HG02973 (cell line): ENCODE results near the gene ZIC2.
A peak's percentile ranks its signal among the peaks of the same experiment; 100 is the strongest.

ENCODE experiments used
- ATAC-seq: cut with Tn5 transposase; IDR thresholded peaks from one replicate; pipeline ENCODE4 v1.9.1; 2021; ENCODE audit warnings: moderate library complexity; ENCODE audit not compliant: unreplicated experiment

Gene ZIC2

DNA sequence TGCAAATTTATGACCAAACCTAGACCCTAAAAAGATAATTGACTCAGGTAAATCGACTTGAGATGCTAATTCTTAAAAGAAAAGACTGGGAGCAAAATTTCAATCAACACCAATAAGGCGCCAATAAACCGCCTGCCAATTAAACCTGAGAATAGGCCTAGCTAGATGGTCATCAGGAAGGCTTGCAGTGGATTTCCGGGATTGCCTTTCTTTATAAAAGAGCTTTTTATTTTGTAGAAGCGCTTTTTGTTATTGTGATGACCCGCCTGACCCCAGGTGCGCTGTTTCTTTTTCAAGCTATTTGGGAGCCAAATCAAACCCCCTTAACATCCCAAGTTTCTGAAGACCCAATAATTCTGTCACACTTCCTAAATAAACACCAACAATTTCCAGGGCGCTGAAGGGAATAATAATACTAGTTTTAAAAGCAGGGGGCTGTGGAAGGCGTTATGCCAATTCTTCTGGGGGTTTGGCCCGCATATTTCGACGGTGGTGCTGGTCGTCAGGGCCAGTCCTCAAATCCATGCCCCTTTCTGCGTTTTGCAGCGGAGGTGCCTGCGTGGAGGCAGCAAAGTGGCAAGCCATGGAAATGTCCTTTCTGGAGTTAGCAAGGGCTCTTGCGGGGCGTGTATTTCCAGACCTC lies 7.2 kb upstream of the ZIC2 start:
- no peak for ATAC-seq

DNA sequence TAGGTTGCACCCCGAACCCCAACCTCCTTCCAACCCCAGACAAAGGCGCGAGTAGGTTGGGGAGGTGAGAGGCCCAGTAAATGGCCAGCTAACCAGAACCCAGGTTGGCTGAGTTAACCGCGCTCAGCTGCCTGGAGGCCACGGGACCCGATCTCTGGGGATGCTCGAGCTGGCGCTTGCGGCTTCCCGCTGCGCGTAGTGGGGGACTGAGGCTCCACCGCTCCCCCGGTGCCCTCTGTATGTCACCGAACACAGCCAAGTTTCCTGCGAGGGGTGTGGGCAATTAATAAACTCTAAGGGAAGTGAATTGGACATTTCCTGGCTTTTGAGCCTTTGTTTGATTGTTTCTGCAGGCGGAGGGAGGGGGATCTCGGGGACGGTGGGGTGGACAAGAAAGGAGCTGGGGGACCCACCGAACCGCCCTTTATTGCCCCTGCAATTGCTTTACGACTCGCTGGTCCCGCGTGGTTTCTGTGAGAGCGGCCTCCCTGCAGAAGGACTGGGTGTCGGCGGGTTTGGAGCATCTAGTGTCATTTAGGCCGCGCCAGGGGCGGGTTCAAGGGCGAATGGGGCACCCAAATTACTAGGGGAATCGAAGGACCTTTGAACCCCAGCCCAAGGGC lies 6.5 kb upstream of the ZIC2 start:
- ATAC-seq, result no peak

DNA sequence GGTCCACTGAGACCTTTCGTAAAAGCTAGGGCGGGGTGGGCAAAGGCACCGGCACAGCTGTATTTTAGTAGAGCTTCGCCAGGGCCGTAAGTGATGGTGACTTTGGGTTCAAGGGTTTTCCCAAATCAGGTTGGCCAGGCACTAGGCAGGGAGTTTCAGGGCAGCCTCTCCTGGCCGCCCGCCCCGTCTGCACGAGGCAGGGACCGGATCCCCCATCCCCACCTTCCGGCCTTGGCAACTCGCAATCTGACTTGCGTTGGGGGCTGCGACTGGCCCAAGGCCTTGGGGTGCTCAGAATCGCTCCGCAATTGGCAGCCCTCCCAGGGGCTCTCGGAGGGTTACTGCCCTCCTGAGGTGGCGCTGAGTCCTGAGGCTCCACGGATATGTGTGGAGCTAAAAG lies 6.0 kb upstream of the ZIC2 start:
- ATAC-seq, result no peak

DNA sequence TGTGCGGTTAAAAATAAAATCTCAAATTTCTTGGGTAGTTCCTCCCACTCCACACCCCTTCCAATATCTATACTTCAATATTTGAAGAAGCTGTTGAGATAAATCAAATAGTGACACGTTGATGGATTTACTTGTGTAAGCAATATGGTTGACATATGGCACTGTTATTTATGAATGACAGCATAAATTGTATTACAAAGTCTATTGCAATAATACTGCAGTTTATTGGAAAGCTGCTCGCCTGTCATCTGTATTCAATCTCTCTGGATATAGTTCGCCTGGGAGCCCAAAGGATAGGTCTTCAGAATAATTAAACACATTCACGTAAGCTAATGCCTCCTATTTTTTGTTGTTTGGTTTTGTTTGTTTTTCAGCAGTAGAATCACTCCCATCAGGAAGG lies 5.0 kb upstream of the ZIC2 start:
- no peak for ATAC-seq

DNA sequence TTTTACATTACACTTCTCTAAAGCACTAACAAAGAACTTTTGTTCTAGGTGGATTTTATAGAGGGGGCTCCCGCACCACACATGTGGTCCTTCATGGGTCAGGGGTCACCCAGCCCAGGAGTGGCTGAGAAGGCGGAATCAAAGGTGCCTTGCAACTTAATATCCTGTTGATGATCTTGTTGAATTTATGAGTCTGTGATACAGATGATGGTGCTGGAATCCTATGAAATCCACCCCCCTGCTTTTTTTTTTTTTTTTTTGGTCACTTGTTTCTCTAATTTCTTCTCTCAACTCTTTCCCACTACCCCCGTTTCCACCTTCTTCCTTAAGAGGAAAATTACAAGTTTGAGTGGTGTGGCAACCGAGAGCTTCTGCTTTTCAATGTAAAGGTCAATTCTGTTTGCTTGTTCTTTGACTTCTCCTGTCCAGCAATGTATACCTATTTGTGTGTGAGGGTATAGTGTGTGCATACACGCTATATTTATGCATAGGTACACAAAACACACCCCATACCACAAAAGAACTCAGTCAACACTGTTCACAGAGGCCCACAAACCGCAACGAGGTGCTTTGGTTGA lies 4.2 kb upstream of the ZIC2 start:
- no peak for ATAC-seq

DNA sequence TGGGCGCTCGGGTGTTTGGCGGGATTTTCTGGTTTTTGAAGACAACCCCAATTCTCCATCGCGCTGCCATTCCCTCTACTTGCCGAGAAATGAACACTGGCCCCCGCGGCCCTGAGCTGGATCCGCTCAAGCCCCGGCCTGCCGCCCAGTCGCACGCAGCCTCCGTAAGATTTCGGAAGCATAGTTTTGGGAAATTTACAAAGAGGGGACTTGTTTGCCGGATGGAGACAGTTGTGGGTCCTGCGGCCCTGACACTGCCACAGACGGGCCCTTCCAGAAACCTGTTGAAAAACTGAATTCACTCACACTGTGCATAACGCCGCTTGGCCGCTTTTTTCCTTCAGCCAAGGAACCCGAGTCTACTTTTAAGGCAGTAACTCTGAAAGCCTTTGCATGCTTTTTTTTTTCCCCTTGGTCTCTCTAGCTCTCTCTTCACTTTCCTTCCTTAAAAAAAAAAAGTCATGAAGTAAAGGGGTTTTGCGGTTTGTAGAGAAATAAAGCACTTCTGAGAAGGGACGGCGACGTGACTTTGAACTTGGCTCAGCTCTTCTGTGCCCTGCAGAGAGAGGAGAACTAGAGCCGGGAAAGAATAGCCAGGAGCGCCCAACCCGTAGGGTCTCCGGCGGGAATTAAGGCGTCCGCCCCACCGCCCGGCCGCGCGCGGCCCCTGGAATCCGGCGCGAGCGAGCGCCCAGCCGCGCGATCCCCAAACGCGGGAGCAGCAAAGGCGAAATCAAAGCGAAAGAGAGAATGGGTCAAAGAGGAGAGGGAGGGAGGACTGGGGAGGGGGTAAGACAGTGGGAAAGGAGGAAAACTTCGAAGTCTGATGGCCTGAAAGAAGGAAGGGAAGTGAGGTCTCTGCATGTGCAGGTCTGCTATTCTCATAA lies 3.4 kb upstream of the ZIC2 start:
- ATAC-seq, result no peak

DNA sequence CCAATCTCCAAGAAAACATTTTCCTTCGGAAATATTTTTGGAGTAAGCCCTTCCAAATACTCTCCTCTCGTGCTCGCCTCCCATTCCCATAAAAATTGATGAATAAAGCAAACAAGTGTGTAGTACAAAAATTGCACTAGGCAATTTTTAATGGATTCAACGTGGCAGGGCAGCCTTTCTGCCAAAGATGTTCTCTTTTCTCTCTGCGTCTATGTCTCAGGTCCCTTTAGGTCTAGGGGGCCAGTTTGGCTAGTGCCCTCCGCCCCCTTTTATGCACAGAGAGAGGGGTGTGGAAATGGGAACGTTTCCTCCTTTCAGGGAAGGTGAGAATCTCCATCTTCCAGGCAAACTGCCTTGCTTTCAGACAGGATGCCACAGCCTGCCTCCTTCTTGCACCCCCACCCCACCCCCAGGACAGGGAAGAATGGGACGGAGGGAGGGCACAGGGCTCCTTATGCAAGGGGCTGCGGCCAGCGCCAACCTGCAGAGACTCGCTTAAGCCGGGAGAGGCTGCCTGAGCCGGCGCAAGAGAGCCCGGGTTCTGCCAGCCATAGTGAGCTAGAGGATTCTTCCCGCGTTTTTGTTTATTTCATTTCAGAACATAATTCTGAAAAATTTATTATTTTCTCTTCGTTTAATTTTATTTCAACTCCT lies 2.7 kb upstream of the ZIC2 start:
- ATAC-seq, result no peak

DNA sequence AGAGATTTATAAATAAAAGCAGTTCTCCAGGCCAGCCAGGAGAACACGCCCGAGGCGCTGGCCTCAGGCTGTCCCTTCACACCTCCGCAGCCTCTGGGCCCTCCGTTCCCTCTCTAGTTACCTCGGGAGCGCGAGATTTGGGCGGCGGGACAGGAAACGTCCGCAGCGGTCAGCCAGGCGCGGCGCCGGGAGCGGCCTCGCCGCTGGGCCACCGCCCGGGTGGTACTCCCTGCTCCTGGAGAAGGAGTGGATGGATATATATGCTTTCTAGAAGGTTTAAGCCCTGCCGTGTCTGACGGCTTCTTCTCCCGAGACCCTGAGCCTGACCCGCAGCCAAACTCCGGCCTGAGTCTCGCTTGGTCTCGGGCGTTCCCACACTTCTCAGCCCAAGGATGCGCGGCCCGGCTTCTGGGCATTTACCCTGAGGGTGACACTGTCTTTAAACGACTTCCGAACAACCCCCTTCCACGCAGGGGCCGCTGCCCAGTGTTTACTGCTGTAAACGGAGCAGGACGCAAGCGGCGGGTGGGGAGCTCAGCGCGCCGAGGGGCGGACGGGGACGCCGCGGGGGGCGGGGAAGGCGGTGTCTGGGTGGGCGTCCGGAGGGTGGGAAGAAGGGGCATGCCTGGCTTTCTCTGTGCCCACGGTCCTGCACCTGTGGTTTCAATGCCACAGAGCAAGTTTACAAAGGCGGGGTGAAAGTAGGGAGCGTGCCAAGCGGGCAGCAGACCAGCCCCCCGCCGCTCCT lies 2.0 kb upstream of the ZIC2 start:
- no peak for ATAC-seq

DNA sequence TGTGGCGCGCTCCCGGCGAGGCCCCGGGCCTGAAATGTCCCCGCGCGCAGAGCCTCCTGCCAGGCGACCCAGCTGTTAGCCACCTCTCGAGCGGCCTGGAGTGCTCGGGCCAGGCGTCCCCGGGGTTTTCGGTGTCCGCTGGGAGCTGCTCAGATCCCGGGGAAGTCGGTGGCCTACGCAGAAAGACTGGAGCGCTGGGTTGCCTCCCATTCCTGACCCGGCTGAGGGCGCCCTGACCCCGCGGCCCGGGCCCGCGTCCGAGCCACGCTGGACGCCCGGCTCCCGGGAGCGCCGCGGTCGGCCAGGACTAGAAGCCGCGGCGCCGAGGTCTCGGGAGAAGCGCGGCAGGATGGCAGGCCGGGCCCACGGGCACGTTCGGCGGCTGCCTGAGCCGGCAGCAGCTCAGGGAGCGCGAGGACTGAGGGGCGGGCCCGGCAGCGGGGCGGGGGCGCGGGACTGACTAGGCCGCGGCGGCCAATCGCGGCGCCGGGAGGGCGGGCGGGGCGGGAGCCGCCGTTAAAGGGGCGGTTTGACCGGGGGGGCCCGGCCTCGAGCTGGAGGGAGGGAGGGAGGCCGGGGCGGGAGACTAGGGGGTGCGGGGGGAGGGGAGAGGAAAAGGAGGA lies 1.3 kb upstream of the ZIC2 start:
- peak; percentile 47 for ATAC-seq

DNA sequence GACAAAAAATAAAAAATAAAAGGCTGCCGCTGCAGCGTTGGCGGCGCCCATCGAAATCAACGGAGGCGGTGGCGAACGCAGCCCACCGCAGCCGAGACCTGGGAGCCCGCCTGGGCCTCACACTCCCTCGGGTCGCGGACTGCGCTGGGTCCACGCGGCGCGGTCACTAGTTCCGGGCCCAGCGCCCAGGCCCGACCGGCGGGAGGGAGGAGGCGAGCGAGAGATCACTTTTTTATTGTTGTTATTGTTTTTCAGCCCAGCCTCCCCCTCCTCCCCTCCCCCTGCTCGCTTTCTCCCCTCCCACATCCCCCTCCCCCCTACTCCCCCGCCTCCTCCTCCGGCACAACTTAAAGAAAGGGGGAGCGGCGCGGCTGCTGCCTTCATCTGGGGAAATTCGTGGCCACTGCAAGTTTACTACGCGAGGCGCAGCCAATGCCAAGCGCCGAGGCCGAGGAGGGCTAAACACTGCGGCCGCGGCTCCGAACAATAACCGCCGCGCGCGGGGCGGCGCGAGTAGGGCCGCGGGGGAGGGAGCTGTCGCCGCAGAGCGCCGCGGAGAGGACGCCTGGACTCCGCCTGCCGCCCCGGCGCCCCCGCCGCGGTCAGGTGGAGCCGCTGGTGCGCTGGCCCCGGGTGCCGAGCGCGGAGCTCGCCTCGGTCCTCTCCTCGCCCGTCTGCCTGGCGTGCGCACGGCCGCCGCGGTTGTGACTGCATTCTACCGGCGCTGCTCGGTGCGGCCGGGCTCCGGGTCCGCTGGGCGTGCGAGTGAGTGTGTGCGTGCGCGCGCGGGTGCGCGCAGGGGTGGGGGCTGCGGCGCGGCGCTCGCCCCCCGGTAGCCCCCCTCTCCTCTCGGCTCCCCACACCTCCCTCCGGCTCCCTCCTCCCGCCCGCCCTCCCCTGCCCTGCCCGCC lies 505 bp upstream of the ZIC2 start:
- ATAC-seq, result no peak

DNA sequence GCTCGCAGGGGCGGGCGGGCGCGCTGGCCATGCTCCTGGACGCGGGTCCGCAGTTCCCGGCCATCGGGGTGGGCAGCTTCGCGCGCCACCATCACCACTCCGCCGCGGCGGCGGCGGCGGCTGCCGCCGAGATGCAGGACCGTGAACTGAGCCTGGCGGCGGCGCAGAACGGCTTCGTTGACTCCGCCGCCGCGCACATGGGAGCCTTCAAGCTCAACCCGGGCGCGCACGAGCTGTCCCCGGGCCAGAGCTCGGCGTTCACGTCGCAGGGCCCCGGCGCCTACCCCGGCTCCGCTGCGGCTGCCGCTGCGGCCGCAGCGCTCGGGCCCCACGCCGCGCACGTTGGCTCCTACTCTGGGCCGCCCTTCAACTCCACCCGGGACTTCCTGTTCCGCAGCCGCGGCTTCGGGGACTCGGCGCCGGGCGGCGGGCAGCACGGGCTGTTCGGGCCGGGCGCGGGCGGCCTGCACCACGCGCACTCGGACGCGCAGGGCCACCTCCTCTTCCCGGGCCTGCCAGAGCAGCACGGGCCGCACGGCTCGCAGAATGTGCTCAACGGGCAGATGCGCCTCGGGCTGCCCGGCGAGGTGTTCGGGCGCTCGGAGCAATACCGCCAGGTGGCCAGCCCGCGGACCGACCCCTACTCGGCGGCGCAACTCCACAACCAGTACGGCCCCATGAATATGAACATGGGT lies 599 bp downstream of the ZIC2 start:
- no peak for ATAC-seq

DNA sequence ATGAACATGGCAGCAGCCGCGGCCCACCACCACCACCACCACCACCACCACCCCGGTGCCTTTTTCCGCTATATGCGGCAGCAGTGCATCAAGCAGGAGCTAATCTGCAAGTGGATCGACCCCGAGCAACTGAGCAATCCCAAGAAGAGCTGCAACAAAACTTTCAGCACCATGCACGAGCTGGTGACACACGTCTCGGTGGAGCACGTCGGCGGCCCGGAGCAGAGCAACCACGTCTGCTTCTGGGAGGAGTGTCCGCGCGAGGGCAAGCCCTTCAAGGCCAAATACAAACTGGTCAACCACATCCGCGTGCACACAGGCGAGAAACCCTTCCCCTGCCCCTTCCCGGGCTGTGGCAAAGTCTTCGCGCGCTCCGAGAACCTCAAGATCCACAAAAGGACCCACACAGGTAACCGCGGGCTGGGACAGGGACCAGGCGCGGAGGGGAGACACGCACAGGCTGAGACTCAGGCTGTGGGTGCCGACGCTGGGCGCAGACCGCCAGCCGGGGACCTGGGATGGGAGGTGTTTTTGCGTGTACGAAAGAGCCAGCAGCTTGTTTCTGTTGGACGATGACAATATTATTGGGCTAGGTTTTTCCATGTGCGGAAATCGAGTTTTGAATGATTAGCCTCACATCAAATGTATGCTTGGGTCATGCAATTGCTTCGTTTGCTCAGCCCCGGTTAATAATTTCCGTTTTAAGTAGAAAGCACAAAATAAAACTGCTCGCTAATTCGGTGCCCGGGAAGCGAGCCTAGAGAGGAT lies 1.3 kb downstream of the ZIC2 start:
- ATAC-seq, result no peak

DNA sequence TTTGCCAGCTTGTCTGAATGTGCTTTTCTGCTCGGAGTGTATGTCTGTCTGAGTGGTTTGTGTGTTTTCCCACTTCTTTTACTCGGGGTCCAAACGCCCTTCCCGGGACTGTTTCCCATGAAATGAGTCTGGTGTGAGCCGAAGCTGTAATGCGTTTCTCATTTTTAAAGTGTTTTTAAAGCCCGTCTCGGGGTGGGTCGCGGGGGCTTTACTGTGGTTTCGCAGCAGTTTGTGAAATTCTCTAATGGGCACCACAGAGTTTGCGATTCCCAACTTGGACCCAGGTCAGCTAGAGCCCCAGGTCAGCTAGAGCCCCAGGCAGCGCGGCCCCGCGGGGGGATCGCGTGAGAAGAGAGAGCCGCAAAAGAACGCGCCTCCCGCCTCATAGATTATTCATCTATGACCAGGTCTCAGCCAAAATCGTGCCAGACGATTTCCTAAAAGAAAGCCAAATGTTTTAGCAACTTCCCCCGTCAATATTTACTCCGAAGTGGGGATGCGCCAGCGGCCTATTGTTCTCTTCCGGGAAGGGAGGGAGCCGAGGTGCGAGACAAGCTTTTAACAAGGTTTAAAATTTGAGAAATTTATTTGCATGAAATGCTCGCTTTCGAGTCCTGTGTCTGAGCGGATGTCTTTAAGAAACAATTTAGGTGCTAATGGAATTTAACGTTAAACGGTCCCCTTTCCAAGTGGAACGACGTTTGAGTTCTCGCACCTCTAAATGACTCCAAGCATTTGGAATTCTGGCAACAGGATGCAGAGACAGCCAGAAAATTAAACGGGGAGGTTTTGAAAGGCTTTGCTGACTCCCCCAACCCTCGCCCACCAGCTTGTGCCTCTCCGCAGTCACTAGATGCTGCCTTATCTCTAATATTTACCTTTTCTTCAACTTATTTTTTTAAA lies 2.2 kb downstream of the ZIC2 start:
- ATAC-seq, result no peak

DNA sequence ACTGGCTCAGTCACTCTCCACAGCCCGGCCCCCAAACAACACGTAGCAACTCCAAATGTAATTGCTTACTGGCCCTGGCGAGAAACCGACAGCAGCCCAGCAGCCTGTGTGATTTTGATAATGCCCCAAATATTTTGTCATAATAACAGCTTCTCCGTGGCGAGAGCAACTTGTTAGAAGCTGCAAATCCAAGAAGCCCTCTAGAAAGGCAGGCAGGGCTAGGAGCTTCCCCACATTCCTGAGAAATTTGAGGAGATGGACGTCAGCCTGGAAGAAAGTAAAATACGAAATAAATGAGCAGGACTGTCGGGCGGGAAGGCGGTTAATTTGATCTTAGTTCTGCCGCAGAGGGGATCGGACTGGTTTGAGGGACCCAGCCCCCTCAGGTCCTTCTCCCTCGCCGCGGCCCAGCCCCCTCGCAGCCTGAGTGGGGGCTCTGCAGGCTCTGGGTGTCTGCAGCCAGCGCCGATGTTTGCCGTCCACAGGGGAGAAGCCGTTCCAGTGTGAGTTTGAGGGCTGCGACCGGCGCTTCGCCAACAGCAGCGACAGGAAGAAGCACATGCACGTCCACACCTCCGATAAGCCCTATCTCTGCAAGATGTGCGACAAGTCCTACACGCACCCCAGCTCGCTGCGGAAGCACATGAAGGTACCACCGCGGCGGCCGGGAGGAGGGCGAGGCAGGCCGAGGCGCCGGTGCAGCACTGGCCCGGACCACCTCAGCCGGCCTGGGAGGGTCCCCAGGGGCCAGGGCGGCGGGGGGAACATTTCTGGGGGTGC lies 3.1 kb downstream of the ZIC2 start:
- ATAC-seq, result no peak

DNA sequence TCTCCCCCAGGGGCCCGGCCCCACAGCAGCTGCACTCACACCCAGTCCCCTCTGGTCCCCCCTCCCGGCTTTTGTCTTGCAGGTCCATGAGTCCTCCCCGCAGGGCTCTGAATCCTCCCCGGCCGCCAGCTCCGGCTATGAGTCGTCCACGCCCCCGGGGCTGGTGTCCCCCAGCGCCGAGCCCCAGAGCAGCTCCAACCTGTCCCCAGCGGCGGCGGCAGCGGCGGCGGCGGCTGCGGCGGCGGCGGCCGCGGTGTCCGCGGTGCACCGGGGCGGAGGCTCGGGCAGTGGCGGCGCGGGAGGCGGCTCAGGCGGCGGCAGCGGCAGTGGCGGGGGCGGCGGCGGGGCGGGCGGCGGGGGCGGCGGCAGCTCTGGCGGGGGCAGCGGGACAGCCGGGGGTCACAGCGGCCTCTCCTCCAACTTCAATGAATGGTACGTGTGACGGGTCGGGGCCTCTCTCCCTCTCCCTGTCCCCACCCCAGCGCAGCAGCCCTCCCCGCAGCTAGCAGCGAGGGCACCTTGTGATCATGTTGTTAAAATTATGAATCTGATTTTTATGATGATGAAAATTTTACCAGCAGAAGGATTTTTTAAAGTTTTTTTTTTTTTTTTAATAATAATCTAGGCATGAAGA lies 3.8 kb downstream of the ZIC2 start:
- ATAC-seq, result no peak
